Measurements from ENCODE around the gene JAKMIP3.

JAKMIP3 gene

DNA sequence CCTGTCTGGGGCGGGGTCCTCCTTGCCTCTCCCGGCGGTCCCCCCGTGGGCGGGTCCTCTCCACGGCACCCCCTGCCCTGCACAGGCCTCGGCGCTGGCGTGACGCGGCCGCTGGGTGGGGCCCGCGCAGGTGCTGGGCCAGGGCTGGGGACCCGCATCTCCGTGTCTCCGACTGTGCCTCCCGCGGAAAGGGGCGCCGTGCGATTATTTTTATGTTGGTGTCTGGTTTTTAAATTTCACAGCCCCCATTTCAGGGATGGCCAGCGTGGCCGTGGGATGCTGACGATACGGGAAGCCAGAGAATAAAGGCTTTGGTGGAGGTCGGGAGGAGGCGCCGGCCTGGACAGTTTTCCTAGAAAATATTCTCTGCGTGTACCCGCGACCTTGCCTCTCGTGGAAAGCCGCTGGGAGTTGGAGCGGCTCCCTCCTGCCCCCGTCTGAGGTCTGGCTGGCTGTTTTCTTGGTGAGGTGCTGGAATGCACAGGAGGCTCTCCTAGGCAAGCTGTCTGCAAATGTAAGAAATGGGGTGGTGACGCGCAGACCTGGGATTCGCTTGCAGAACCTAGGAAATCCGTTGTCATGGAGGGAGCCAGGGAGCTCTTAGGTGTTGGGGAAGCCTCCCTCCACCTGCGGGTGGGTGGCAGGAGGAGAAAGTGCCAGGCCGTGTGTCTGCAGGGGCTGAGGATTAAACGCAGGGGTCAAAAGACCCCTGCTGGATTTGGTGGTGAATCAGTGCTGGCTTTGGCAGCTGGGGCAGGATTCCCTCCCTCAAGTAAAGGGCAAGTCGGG, 28.7 kb upstream of the JAKMIP3 start:
- no peaks in the 10 kb centered on the region for H3K36me3 ChIP-seq
- peak overlapping the region; percentile 22 to 50 for H3K4me3 ChIP-seq
- H3K27ac ChIP-seq = no peak overlapping the region
- H3K9me3 ChIP-seq = no peaks in the 10 kb centered on the region
- peaks cover 0 to 18% (median 14%) of the 10 kb centered on the region in 4 donors for H3K4me1 ChIP-seq
- intact Hi-C loops (cut with DNase I; ENCODE audit: low total_unique reads) = no loop called here
- TF ChIP-seq, protein P1, sequence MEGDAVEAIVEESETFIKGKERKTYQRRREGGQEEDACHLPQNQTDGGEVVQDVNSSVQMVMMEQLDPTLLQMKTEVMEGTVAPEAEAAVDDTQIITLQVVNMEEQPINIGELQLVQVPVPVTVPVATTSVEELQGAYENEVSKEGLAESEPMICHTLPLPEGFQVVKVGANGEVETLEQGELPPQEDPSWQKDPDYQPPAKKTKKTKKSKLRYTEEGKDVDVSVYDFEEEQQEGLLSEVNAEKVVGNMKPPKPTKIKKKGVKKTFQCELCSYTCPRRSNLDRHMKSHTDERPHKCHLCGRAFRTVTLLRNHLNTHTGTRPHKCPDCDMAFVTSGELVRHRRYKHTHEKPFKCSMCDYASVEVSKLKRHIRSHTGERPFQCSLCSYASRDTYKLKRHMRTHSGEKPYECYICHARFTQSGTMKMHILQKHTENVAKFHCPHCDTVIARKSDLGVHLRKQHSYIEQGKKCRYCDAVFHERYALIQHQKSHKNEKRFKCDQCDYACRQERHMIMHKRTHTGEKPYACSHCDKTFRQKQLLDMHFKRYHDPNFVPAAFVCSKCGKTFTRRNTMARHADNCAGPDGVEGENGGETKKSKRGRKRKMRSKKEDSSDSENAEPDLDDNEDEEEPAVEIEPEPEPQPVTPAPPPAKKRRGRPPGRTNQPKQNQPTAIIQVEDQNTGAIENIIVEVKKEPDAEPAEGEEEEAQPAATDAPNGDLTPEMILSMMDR (IDR thresholded peaks at IDR 0.05) = no peak
- peaks cover 0 to 62% of the 10 kb centered on the region in 2 donors for H3K27me3 ChIP-seq
- no peak for DNase-seq

DNA sequence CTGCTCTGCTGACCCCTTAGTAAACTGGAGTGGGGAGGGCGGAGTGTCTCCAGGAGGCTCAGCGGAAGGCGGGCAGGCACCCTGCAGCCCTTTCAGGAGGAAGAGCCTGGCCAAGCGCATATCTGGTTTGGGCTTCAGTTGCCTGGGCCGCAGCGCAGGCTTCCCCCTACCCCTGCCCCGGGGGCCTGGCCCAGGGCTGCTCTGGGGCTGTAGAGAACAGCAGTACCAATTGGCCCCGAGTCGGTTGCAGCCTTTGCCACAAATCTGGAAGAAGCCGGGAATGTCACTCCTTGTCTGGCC, 28.1 kb upstream of the JAKMIP3 start:
- H3K4me3 ChIP-seq = no peak overlapping the region

DNA sequence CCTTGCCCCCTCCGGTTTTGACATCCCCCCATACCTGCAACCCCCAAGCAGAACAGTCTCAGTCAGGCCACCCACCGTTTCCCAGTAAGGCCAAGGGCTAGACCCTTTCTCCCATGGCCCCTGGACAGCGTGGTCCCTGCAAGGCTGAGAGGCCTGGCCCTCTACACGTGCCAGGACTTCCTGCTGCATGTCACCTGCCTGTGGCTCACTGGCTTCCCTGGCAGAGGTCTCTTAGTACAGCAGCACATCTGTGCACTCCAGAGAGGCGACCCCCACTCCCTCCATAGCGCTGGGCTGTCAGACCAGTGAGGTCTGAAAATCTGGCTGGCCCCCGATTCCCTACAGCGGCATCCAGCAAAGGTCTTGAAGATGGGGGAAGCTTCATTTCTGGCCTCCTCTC, 26.4 kb upstream of the JAKMIP3 start:
- H3K27me3 ChIP-seq = peaks cover 0 to 64% of the 10 kb centered on the region in 2 donors
- intact Hi-C loops (cut with DNase I; ENCODE audit: low total_unique reads) = no loop called here
- no peak for DNase-seq
- no peaks in the 10 kb centered on the region for H3K9me3 ChIP-seq
- no peaks in the 10 kb centered on the region for H3K36me3 ChIP-seq
- H3K4me1 ChIP-seq = peaks cover 0 to 18% (median 14%) of the 10 kb centered on the region in 4 donors
- TF ChIP-seq, protein P1 (IDR thresholded peaks at IDR 0.05) = no peak
- no peak overlapping the region for H3K4me3 ChIP-seq
- H3K27ac ChIP-seq = no peak overlapping the region

More for the DNA sequence above, 28.1 kb upstream of the JAKMIP3 start:
- Histone ChIP-seq H3K36me3 (no peaks in the 10 kb centered on the region), H3K27me3 (peaks cover 0 to 60% of the 10 kb centered on the region in 2 donors), H3K4me1 (peaks cover 0 to 18% (median 14%) of the 10 kb centered on the region in 4 donors), H3K27ac (no peak overlapping the region), H3K9me3 (no peaks in the 10 kb centered on the region)
- intact Hi-C loops (cut with DNase I; ENCODE audit: low total_unique reads) = no loop called here
- TF ChIP-seq, protein P1 (IDR thresholded peaks at IDR 0.05) = no peak
- no peak for DNase-seq

DNA sequence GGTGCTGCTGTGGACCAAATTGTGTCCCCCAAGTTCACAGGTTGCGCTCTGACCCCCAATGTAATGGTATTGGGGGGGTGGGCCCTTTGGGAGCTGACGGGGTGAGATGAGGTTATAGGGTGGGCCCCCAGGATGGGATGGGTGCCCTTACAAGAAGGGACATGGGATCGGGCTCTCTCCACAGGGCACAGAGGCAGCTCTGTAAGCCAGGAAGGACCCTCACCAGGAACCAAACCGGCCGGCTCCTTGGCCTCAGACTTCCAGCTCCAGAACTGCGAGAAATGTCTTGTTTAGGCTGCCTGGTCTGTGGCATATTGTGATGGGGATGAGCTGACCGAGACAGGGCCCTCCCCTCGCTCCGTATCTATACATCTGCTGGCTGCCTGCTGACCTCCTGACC, 25.7 kb upstream of the JAKMIP3 start:
- no peaks in the 10 kb centered on the region for H3K36me3 ChIP-seq
- H3K4me3 ChIP-seq = no peak overlapping the region
- TF ChIP-seq, protein P1 (IDR thresholded peaks at IDR 0.05) = no peak
- peaks cover 0 to 64% of the 10 kb centered on the region in 2 donors for H3K27me3 ChIP-seq
- intact Hi-C loops (cut with DNase I; ENCODE audit: low total_unique reads) = no loop called here
- H3K4me1 ChIP-seq = peaks cover 0 to 18% (median 14%) of the 10 kb centered on the region in 4 donors
- no peak for DNase-seq
- no peak overlapping the region for H3K27ac ChIP-seq
- H3K9me3 ChIP-seq = no peaks in the 10 kb centered on the region

DNA sequence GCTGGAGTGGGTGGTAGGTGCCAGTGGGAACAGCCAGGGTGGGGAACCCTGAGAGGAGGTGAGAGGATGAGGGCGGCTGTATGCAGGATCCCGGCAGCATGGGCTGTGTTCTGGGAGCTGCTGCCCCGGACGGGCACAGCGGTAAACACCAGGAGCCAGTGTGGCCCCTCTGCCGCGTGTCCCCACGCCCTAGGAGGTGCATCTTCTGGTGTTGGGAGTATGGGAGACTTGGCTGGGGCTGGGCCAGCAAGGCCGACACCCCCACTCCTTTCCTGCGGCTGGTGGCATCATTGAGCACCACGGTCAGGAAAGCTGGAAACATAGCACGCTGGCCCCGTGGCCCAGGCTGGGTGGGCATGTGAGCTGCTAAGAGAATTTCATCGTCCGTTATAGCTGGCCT, 24.4 kb upstream of the JAKMIP3 start:
- Histone ChIP-seq H3K27ac (no peak overlapping the region), H3K27me3 (peaks cover 0 to 51% of the 10 kb centered on the region in 2 donors), H3K36me3 (no peaks in the 10 kb centered on the region), H3K4me3 (no peak overlapping the region), H3K4me1 (peaks cover 0 to 11% (median 8%) of the 10 kb centered on the region in 4 donors), H3K9me3 (no peaks in the 10 kb centered on the region)
- TF ChIP-seq, protein P1 (IDR thresholded peaks at IDR 0.05) = no peak
- intact Hi-C loops (cut with DNase I; ENCODE audit: low total_unique reads) = no loop called here
- no peak for DNase-seq
